ENCODE data around the gene POU6F2. TPM values are rescaled to one million over a fixed set of nuclear protein-coding genes. Genes with fewer than 3 reads are reported as not detected.

Gene POU6F2
- total RNA-seq, 1 experiment from 2014 or later = 0.27 TPM

DNA sequence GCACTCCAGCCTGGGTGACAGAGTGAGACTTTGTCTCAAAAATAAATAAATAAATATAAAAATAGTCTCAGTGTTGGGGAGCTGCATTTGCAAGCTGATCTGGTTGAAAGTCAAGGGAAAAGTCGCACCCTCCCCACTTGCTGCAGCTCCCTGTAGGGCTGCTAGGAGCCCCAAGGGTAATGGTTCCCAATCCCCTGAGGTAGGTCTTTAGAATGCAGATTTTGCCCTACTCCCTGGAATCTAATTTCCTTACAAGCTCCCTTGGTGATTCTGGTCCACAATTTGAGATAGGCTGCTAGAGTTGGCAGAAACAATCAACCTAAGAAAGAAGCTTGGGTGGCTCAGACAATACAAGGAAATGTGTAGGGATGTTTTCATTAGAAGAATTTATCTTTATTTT lies 356.0 kb downstream of the POU6F2 start:
- Histone ChIP-seq H3K79me2 (ENCODE audit: insufficient read depth, low read length) (no peaks in the 10 kb centered on the region), H3K9ac (ENCODE audit: low read length) (no peak overlapping the region), H3K9me3 (ENCODE audit: control insufficient read depth in 1 of 2, insufficient read depth in 1 of 2, low read depth in 1 of 2, low read length in 2 of 2) (no peaks in the 10 kb centered on the region), H2AFZ (ENCODE audit: low read depth, low read length, poor library complexity, severe bottlenecking) (no peak overlapping the region), H4K20me1 (ENCODE audit: insufficient read depth) (no peaks in the 10 kb centered on the region), H3K4me1 (ENCODE audit: control insufficient read depth in 1 of 2, insufficient read depth in 2 of 2, low read length in 2 of 2) (no peaks in the 10 kb centered on the region), H3K4me2 (ENCODE audit: low read length) (no peak overlapping the region), H3K27me3 (ENCODE audit: insufficient read depth, low read length) (peaks cover 70% of the 10 kb centered on the region), H3K36me3 (ENCODE audit: control insufficient read depth in 1 of 2, insufficient read depth in 2 of 2, low read length in 2 of 2) (no peaks in the 10 kb centered on the region), H3K4me3 (replicated peaks in 1 of 2; ENCODE audit: low read depth in 1 of 2, low read length in 2 of 2) (no peak overlapping the region), H3K9me2 (ENCODE audit: insufficient read depth) (no peaks in the 10 kb centered on the region), H3K27ac (ENCODE audit: low read depth, low read length) (no peak overlapping the region)
- ChIA-PET CTCF (no interaction called here), RAD21 (ENCODE audit: low non-redundant PET in 1 of 2, low total read pairs in 2 of 2, uncharacterized antibody in 2 of 2, unreplicated experiment in 2 of 2) (no interaction called here), POLR2A (no interaction called here)
- BruUV-seq (replicated peaks) = no TSS peak
- no peak for ATAC-seq
- intact Hi-C loops (cut with micrococcal nuclease) = no loop called here
- TF ChIP-seq CBX3 (IDR thresholded peaks at IDR 0.05; ENCODE audit: low read depth) (no peak), JUND (IDR thresholded peaks at IDR 0.05) (no peak), ELF1 (IDR thresholded peaks at IDR 0.05; ENCODE audit: borderline replicate concordance, low read depth) (no peak), TCF7L2 (IDR thresholded peaks at IDR 0.05; ENCODE audit: borderline replicate concordance, extremely low read depth, insufficient read depth, insufficient read length) (no peak), FOSL1 (IDR thresholded peaks at IDR 0.05; ENCODE audit: low read depth) (no peak), SP1 (IDR thresholded peaks at IDR 0.05; ENCODE audit: low read depth) (no peak), POLR2A (IDR thresholded peaks at IDR 0.05; ENCODE audit: borderline replicate concordance, extremely low read depth, insufficient read depth, insufficient read length) (no peak), POLR2AphosphoS5 (IDR thresholded peaks at IDR 0.05; ENCODE audit: low read depth, low read length) (no peak), EZH2phosphoT487 (IDR thresholded peaks at IDR 0.05; ENCODE audit: borderline replicate concordance) (no peak), SIN3A (IDR thresholded peaks at IDR 0.05; ENCODE audit: low read depth) (no peak), SRF (IDR thresholded peaks at IDR 0.05; ENCODE audit: low read depth) (no peak), RAD21 (IDR thresholded peaks at IDR 0.05; ENCODE audit: low read depth) (no peak), CEBPB (IDR thresholded peaks at IDR 0.05; ENCODE audit: low read depth) (no peak), ZFX (IDR thresholded peaks at IDR 0.05) (no peak)
- TF ChIP-seq, protein P1, sequence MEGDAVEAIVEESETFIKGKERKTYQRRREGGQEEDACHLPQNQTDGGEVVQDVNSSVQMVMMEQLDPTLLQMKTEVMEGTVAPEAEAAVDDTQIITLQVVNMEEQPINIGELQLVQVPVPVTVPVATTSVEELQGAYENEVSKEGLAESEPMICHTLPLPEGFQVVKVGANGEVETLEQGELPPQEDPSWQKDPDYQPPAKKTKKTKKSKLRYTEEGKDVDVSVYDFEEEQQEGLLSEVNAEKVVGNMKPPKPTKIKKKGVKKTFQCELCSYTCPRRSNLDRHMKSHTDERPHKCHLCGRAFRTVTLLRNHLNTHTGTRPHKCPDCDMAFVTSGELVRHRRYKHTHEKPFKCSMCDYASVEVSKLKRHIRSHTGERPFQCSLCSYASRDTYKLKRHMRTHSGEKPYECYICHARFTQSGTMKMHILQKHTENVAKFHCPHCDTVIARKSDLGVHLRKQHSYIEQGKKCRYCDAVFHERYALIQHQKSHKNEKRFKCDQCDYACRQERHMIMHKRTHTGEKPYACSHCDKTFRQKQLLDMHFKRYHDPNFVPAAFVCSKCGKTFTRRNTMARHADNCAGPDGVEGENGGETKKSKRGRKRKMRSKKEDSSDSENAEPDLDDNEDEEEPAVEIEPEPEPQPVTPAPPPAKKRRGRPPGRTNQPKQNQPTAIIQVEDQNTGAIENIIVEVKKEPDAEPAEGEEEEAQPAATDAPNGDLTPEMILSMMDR (IDR thresholded peaks at IDR 0.05 in 2 of 3, conservative IDR thresholded peaks at IDR 0.05 in 1 of 3; ENCODE audit: borderline replicate concordance in 1 of 3, insufficient read depth in 1 of 3, low read depth in 2 of 3, low read length in 2 of 3) = no peak
- TF ChIP-seq, protein P2, sequence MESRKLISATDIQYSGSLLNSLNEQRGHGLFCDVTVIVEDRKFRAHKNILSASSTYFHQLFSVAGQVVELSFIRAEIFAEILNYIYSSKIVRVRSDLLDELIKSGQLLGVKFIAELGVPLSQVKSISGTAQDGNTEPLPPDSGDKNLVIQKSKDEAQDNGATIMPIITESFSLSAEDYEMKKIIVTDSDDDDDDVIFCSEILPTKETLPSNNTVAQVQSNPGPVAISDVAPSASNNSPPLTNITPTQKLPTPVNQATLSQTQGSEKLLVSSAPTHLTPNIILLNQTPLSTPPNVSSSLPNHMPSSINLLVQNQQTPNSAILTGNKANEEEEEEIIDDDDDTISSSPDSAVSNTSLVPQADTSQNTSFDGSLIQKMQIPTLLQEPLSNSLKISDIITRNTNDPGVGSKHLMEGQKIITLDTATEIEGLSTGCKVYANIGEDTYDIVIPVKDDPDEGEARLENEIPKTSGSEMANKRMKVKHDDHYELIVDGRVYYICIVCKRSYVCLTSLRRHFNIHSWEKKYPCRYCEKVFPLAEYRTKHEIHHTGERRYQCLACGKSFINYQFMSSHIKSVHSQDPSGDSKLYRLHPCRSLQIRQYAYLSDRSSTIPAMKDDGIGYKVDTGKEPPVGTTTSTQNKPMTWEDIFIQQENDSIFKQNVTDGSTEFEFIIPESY (IDR thresholded peaks at IDR 0.05; ENCODE audit: extremely low read depth, insufficient replicate concordance, low read length) = no peak
- TF ChIP-seq, protein P3, sequence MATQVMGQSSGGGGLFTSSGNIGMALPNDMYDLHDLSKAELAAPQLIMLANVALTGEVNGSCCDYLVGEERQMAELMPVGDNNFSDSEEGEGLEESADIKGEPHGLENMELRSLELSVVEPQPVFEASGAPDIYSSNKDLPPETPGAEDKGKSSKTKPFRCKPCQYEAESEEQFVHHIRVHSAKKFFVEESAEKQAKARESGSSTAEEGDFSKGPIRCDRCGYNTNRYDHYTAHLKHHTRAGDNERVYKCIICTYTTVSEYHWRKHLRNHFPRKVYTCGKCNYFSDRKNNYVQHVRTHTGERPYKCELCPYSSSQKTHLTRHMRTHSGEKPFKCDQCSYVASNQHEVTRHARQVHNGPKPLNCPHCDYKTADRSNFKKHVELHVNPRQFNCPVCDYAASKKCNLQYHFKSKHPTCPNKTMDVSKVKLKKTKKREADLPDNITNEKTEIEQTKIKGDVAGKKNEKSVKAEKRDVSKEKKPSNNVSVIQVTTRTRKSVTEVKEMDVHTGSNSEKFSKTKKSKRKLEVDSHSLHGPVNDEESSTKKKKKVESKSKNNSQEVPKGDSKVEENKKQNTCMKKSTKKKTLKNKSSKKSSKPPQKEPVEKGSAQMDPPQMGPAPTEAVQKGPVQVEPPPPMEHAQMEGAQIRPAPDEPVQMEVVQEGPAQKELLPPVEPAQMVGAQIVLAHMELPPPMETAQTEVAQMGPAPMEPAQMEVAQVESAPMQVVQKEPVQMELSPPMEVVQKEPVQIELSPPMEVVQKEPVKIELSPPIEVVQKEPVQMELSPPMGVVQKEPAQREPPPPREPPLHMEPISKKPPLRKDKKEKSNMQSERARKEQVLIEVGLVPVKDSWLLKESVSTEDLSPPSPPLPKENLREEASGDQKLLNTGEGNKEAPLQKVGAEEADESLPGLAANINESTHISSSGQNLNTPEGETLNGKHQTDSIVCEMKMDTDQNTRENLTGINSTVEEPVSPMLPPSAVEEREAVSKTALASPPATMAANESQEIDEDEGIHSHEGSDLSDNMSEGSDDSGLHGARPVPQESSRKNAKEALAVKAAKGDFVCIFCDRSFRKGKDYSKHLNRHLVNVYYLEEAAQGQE (IDR thresholded peaks at IDR 0.05; ENCODE audit: low read depth) = no peak
- TF ChIP-seq, protein P4, sequence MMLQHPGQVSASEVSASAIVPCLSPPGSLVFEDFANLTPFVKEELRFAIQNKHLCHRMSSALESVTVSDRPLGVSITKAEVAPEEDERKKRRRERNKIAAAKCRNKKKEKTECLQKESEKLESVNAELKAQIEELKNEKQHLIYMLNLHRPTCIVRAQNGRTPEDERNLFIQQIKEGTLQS (IDR thresholded peaks at IDR 0.05) = no peak
- DNase-seq (ENCODE audit: low read depth, low spot score) = no peak
